ENCODE measurements around the gene ATR.
"Not testable (repeated sequence)": the region's sequence is repeated elsewhere in the genome, so short reads cannot be mapped to it uniquely, and the experiment has no call there.

The ATR gene

GRCh38 chr3:142424754-142425153 is 153.8 kb downstream of the ATR start:
- no CpG with 5 or more reads among the region's 1 CpG for WGBS (ENCODE audit: extremely low coverage, insufficient coverage, insufficient read length)
- Histone ChIP-seq H3K4me2 (ENCODE audit: low read length) (no peak overlapping the region), H3K27ac (ENCODE audit: low read depth, low read length) (no peak overlapping the region), H3K18ac (ENCODE audit: low read length) (no peak overlapping the region), H4K91ac (ENCODE audit: low read depth, low read length) (no peak overlapping the region), H2BK12ac (ENCODE audit: low read length) (no peak overlapping the region), H3K4me1 (ENCODE audit: control insufficient read depth in 1 of 2, insufficient read depth in 2 of 2, low read length in 2 of 2) (no peaks in the 10 kb centered on the region), H4K8ac (ENCODE audit: low read depth, low read length) (no peak overlapping the region), H4K12ac (ENCODE audit: low read depth, low read length) (no peak overlapping the region), H3K23ac (ENCODE audit: low read length) (no peak overlapping the region), H3K79me1 (ENCODE audit: low read length) (no peaks in the 10 kb centered on the region), H2BK120ac (ENCODE audit: insufficient read depth, low read length, poor library complexity) (no peak overlapping the region), H3K9me3 (ENCODE audit: insufficient read depth, low read depth, low read length) (no peaks in the 10 kb centered on the region), H2BK5ac (ENCODE audit: low read depth, low read length, poor library complexity) (no peak overlapping the region), H3K9ac (ENCODE audit: low read length) (no peak overlapping the region), H3K14ac (ENCODE audit: low read length) (no peak overlapping the region), H3K36me3 (ENCODE audit: control insufficient read depth in 1 of 2, insufficient read depth in 2 of 2, low read length in 2 of 2) (peaks cover 3 to 6% of the 10 kb centered on the region in 2 experiments), H3K4me3 (ENCODE audit: low read depth, low read length) (no peak overlapping the region), H3K27me3 (ENCODE audit: insufficient read depth, low read length) (no peaks in the 10 kb centered on the region), H3K79me2 (ENCODE audit: control insufficient read depth, insufficient read depth, low read length, poor library complexity) (no peaks in the 10 kb centered on the region), H2AFZ (ENCODE audit: insufficient read depth, low read length, poor library complexity) (no peak overlapping the region), H3K4ac (ENCODE audit: low read depth, low read length) (no peak overlapping the region), H2AK5ac (ENCODE audit: low read length) (no peak overlapping the region)
- DNase-seq: no peak

DNA sequence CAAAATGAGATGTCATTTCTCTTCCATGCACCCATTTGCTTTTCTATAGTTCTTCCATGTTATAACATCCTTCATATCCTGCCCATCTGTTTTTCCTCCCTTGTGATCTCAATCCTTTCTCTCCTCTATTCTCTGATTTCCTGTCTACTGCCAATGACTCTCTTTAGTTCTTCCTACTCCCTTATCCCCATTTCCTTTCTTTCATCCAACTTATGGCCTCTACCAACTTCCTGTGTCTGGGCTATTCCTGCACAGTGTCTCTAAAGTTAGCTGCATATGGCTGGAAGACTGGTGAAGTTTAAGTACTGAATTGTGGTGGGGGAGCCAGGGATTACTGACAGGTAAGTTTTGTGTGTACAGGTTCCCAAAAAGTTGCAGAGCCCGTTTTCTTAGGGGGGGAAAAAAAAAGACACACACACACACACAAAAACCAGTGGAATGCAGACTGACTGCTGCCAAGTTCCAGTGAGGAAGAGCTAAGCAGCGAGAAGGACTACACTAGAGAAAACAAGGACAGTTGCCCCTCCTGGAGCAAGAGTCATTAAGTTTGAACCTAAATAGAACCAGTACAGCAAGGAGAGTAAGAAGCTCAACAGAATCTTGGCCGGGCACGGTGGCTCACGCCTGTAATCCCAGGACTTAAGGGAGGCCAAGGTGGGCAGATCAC is 159.5 kb downstream of the ATR start:
- Histone ChIP-seq H3K79me1 (ENCODE audit: low read length) (no peaks in the 10 kb centered on the region), H3K4me1 (ENCODE audit: control insufficient read depth in 1 of 2, insufficient read depth in 2 of 2, low read length in 2 of 2) (peaks cover 6 to 7% of the 10 kb centered on the region in 2 experiments), H3K4me3 (ENCODE audit: low read depth, low read length) (no peak overlapping the region), H4K8ac (ENCODE audit: low read depth, low read length) (no peak overlapping the region), H3K18ac (ENCODE audit: low read length) (no peak overlapping the region), H3K36me3 (ENCODE audit: control insufficient read depth in 1 of 2, insufficient read depth in 2 of 2, low read length in 2 of 2) (peaks cover 5 to 10% of the 10 kb centered on the region in 2 experiments), H3K27ac (ENCODE audit: low read depth, low read length) (peak overlapping the region; percentile 49), H3K79me2 (ENCODE audit: control insufficient read depth, insufficient read depth, low read length, poor library complexity) (no peaks in the 10 kb centered on the region), H3K9ac (ENCODE audit: low read length) (no peak overlapping the region), H4K12ac (ENCODE audit: low read depth, low read length) (no peak overlapping the region), H3K23ac (ENCODE audit: low read length) (no peak overlapping the region), H2AFZ (ENCODE audit: insufficient read depth, low read length, poor library complexity) (no peak overlapping the region), H4K91ac (ENCODE audit: low read depth, low read length) (no peak overlapping the region), H3K4me2 (ENCODE audit: low read length) (peak overlapping the region; percentile 7), H2BK5ac (ENCODE audit: low read depth, low read length, poor library complexity) (no peak overlapping the region), H2BK120ac (ENCODE audit: insufficient read depth, low read length, poor library complexity) (no peak overlapping the region), H3K14ac (ENCODE audit: low read length) (no peak overlapping the region), H2AK5ac (ENCODE audit: low read length) (no peak overlapping the region), H3K27me3 (ENCODE audit: insufficient read depth, low read length) (no peaks in the 10 kb centered on the region), H3K4ac (ENCODE audit: low read depth, low read length) (no peak overlapping the region), H3K9me3 (ENCODE audit: insufficient read depth, low read depth, low read length) (no peaks in the 10 kb centered on the region), H2BK12ac (ENCODE audit: low read length) (no peak overlapping the region)
- WGBS (ENCODE audit: extremely low coverage, insufficient coverage, insufficient read length): no CpG with 5 or more reads among the region's 5 CpGs
- no peak for DNase-seq

DNA sequence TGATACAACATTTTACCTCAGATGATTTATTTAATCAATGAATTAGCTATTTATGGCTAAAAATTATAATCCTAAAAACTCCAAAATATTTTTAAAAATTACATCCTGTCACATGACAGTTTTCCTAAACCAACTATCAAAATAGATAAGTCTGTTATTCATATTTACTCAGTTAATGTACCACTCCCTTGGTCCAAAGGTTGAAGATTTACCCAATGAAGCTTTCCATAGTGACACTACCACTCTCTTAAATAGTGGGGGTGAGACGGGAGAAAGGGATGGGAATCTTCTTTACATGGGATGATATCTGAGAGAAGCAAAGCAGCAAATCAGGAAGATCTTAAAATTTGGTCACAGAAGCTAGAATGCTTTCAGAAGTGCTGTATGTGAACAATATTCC is 161.2 kb downstream of the ATR start:
- no peak overlapping the region for H2AK5ac ChIP-seq (ENCODE audit: low read length)
- H2BK12ac ChIP-seq (ENCODE audit: low read length): no peak overlapping the region
- H3K79me1 ChIP-seq (ENCODE audit: low read length): no peaks in the 10 kb centered on the region
- H3K9me3 ChIP-seq (ENCODE audit: insufficient read depth, low read depth, low read length): no peaks in the 10 kb centered on the region
- no peak overlapping the region for H3K4ac ChIP-seq (ENCODE audit: low read depth, low read length)
- peaks cover 5 to 10% of the 10 kb centered on the region in 2 experiments for H3K36me3 ChIP-seq (ENCODE audit: control insufficient read depth in 1 of 2, insufficient read depth in 2 of 2, low read length in 2 of 2)
- H3K4me1 ChIP-seq (ENCODE audit: control insufficient read depth in 1 of 2, insufficient read depth in 2 of 2, low read length in 2 of 2): peaks cover 6 to 7% of the 10 kb centered on the region in 2 experiments
- no peaks in the 10 kb centered on the region for H3K79me2 ChIP-seq (ENCODE audit: control insufficient read depth, insufficient read depth, low read length, poor library complexity)
- H3K18ac ChIP-seq (ENCODE audit: low read length): no peak overlapping the region
- H2BK120ac ChIP-seq (ENCODE audit: insufficient read depth, low read length, poor library complexity): no peak overlapping the region
- H4K12ac ChIP-seq (ENCODE audit: low read depth, low read length): no peak overlapping the region
- H4K8ac ChIP-seq (ENCODE audit: low read depth, low read length): no peak overlapping the region
- H2BK5ac ChIP-seq (ENCODE audit: low read depth, low read length, poor library complexity): no peak overlapping the region
- no peak overlapping the region for H3K9ac ChIP-seq (ENCODE audit: low read length)
- no peak overlapping the region for H3K23ac ChIP-seq (ENCODE audit: low read length)
- H3K4me3 ChIP-seq (ENCODE audit: low read depth, low read length): no peak overlapping the region
- no peak overlapping the region for H3K14ac ChIP-seq (ENCODE audit: low read length)
- WGBS (ENCODE audit: extremely low coverage, insufficient coverage, insufficient read length): no CpG with 5 or more reads among the region's 1 CpG
- H4K91ac ChIP-seq (ENCODE audit: low read depth, low read length): no peak overlapping the region
- no peak overlapping the region for H3K27ac ChIP-seq (ENCODE audit: low read depth, low read length)
- DNase-seq: no peak
- no peak overlapping the region for H3K4me2 ChIP-seq (ENCODE audit: low read length)
- H2AFZ ChIP-seq (ENCODE audit: insufficient read depth, low read length, poor library complexity): no peak overlapping the region
- no peaks in the 10 kb centered on the region for H3K27me3 ChIP-seq (ENCODE audit: insufficient read depth, low read length)

GRCh38 chr3:142400537-142400936 is 178.0 kb downstream of the ATR start:
- H2AK5ac ChIP-seq (ENCODE audit: low read length); H3K9ac ChIP-seq (ENCODE audit: low read length); H3K36me3 ChIP-seq (ENCODE audit: control insufficient read depth in 1 of 2, insufficient read depth in 2 of 2, low read length in 2 of 2); DNase-seq; H2AFZ ChIP-seq (ENCODE audit: insufficient read depth, low read length, poor library complexity); H3K18ac ChIP-seq (ENCODE audit: low read length); H4K91ac ChIP-seq (ENCODE audit: low read depth, low read length); H2BK5ac ChIP-seq (ENCODE audit: low read depth, low read length, poor library complexity); H3K4me2 ChIP-seq (ENCODE audit: low read length); H3K4me1 ChIP-seq (ENCODE audit: control insufficient read depth in 1 of 2, insufficient read depth in 2 of 2, low read length in 2 of 2); H3K27ac ChIP-seq (ENCODE audit: low read depth, low read length); H3K79me2 ChIP-seq (ENCODE audit: control insufficient read depth, insufficient read depth, low read length, poor library complexity); H4K8ac ChIP-seq (ENCODE audit: low read depth, low read length); H3K4me3 ChIP-seq (ENCODE audit: low read depth, low read length); H2BK12ac ChIP-seq (ENCODE audit: low read length); H3K4ac ChIP-seq (ENCODE audit: low read depth, low read length); H3K14ac ChIP-seq (ENCODE audit: low read length); H2BK120ac ChIP-seq (ENCODE audit: insufficient read depth, low read length, poor library complexity); H3K27me3 ChIP-seq (ENCODE audit: insufficient read depth, low read length); H3K23ac ChIP-seq (ENCODE audit: low read length); H4K12ac ChIP-seq (ENCODE audit: low read depth, low read length); H3K9me3 ChIP-seq (ENCODE audit: insufficient read depth, low read depth, low read length); H3K79me1 ChIP-seq (ENCODE audit: low read length): not testable (repeated sequence)
- WGBS (ENCODE audit: extremely low coverage, insufficient coverage, insufficient read length): no CpG with 5 or more reads among the region's 7 CpGs

Measured in trophoblast cell (in vitro differentiated cells and primary cell).